HG02938 (cell line): Measurements from ENCODE around the gene CCDC158.
"Not testable (repeated sequence)": the region's sequence is repeated elsewhere in the genome, so short reads cannot be mapped to it uniquely, and the experiment has no call there.

Experiments used
- ATAC-seq: cut with Tn5 transposase; IDR thresholded peaks from one replicate; pipeline ENCODE4 v1.9.1; 2021; ENCODE audit warnings: mild to moderate bottlenecking, moderate library complexity; ENCODE audit not compliant: unreplicated experiment

CCDC158 gene

DNA sequence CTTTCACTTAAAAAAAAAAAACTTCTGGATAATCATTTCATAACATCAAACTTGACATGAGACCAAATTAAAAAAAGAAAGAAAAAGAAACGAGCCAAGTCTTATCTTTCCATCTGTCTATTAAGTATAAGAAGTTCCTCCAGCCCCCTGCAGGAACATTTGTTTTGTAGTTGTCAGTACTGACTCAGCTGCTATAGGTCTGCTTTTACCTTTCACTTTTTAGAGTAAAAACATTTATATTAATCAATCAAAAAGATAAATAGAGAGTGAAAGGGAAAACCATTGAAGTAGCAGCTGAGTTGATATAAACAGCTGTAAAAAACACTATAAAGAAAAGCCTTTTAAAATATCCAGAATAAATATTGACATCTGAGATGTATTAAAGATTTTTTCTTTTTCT lies 46.1 kb downstream of the CCDC158 start:
- ATAC-seq, result no peak

GRCh38 chr4:76373919-76374552 lies 46.9 kb downstream of the CCDC158 start:
- no peak for ATAC-seq

DNA sequence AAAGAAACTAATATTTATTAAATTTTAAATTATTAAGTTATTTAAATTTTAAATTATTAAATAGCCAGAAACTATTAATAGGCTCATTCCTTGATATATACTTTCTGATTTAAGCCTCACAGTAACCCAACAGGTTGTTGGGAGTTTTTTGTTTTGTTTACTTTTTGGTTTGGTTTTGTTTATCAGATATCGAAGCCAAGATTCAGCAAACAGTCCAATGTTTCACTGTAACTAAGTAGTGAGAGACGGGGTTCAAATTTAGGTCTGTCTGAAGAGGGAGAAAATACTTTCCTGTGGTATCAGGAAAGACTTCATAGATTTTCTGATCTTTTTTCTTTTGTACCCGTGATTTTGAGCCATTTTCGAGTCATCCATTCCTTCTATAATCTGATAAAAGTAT lies 54.2 kb downstream of the CCDC158 start:
- ATAC-seq, result no peak

DNA sequence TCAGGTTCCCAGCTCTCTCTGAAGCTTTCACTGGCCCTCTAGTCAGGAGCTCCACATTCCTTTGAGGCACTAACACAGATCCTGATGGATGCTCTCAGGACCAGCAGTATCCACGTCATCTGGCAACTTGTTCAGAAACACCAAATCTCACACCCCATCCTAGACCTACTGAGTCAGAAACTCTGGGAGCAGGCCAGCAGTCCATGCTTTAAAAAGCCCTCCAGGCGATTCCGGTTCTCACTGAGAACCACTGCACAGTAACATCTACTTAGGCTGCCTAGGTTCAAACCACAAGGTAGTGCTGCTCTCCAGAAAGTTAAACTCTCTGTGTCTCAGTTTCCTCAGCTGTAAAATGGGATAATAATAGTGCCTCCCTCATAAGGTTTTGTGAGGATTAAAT lies 55.3 kb downstream of the CCDC158 start:
- ATAC-seq, result no peak

- ATAC-seq, result no peak
Observed at GRCh38 chr4:76364763-76365162, 56.2 kb downstream of the CCDC158 start.

DNA sequence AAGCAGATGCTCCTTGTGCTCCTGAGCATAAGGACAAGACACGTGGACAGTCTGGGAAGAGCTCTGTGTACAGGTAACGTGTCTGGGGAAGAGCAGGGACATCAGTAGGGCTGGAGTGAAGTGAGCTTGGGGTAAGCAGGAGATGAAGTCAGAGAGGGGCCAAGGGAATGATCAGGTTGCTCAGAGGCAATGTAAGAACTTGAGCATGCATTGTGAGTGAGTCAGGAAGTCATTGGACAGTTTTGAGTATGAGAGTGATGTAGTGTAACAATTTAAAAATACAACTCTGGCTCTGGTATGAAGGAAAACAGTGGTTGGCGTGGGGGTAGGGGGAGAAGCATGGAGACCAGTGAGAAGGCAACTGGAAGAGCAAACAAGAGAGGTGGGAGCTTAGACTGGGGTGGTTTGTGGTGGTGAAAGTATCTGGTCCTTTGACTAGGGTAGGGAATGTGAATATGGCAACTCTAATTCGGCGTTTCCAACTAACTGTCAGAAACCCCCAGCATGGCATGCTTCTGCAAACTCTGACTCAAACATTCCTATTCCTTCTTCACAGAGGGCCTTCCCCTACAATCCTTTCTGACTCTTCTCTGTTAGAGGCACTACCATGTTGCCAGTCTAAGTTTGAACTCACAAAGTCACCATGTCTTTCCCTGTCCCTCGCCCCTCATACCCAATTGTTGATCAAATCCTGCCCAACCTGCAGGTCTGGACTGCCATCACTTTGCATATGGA lies 57.2 kb downstream of the CCDC158 start:
- no peak for ATAC-seq

- no peak for ATAC-seq
Observed at GRCh38 chr4:76361689-76362412, 59.1 kb downstream of the CCDC158 start.

- ATAC-seq, result not testable (repeated sequence)
Observed at GRCh38 chr4:76359881-76360466, 61.0 kb downstream of the CCDC158 start.

DNA sequence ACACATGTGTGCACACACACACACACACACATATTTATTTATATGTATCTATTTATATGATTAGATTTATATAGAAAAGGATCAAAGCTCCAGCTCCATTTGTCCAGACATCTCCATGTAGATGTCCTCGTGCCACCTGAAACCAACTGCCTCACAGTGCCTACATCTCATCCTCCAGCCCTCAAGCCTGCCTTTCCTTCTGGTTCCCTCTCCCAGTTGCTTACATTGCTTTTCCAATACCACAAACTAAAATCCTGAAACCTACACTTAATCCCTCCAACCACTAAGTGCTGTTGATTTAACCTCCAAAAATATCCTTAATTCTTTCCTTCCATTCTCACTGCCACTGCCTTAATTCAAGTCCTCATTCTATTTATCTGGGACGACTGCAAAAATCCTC lies 63.0 kb downstream of the CCDC158 start:
- no peak for ATAC-seq

GRCh38 chr4:76354517-76355473 lies 66.1 kb downstream of the CCDC158 start:
- ATAC-seq, result no peak

GRCh38 chr4:76342803-76343202 lies 78.1 kb downstream of the CCDC158 start:
- ATAC-seq, result no peak

DNA sequence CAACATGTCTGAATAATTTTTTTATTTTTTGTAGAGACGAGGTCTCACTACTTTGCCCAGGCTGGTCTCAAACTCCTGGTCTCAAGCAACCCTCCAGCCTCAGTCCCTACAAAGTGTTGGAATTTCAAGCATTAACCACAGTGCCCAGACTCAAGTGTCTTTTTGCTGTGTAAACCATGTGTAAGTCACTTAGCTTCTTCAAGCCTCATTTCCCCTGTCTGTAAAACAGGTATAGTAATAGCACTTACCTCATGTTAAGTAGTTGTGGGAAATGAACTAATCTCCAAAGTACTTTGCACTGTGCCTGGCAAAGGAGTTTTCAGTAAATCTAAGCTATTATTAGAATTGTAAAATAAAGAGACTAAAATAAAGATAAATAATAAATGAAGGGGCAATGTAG lies 78.8 kb downstream of the CCDC158 start:
- ATAC-seq, result no peak

GRCh38 chr4:76341063-76341462 lies 79.9 kb downstream of the CCDC158 start:
- no peak for ATAC-seq

- no peak for ATAC-seq
Observed at GRCh38 chr4:76339364-76339763, 81.6 kb downstream of the CCDC158 start.

DNA sequence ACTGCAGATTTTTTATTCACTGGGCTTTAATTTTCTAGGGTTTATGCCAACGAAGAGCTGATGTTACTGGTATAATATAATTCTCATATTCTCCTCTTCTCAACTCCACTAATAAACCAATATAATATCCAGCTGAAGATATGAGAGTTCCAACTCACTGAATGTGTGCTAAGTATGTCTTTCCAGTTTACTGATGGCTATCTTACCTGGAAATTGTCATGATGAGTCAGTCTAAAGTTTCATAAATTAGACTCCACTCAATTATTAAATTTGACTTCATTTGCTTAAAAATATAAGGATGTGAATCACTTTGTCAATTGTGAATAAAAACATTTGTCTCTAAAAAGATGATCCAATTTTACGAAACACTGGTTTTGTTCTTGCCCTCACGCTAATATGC lies 86.1 kb downstream of the CCDC158 start:
- no peak for ATAC-seq

DNA sequence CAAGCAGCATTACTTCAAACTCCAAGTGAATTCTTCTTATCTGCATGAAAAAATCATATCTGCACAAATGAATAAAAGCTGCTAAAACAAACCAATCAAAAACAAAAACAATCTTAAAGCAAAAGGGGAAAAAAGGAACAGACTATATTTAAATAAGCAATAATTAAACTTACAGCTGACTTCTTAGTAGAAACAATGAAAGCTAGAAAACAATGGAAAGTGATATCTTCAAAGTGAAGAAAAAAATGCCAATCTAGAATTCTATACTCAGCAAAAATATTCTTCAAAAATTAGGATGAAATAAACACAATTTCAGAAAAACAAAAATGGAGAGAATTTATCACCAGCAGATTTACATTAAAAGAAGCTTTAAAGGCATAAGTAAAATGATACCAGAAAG lies 94.4 kb downstream of the CCDC158 start:
- no peak for ATAC-seq

DNA sequence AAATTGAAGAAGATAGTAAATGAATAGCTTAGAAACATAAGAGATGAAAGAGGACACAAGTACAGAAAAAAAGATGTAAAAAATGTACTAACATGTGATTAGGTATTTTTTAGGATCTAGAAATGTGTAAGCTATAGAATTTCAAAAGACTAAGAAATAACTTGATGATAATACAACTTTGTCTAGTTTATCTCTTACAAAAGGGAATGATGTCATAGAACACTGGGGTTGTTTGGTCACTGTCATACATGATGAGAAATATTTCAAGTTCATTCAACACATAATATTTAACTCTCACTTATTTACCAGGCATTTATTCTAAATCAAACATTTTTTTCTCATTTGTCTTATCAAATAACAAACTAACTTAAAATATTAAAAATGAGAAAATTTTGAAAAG lies 95.9 kb downstream of the CCDC158 start:
- ATAC-seq, result no peak

DNA sequence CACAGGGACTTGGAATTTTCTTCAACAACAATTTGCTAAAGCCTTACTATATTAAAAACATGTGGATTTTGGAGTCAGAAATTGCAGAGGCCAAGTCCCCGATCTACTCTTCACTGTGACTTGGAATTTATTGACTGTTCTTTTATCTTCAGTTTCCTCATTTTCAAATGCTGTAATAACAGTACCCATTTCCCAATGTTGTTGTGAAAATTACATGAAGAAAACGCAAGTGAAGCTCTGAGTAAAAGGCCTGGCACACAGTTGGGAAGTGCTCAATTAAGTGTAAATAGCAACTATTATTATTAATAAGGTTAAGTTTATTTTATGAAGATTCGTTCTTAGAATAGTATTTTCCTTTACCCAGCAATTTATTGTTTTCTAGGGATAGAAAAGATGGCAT lies 98.7 kb downstream of the CCDC158 start:
- no peak for ATAC-seq

- ATAC-seq, result no peak
Observed at GRCh38 chr4:76316131-76316530, 104.8 kb downstream of the CCDC158 start.

DNA sequence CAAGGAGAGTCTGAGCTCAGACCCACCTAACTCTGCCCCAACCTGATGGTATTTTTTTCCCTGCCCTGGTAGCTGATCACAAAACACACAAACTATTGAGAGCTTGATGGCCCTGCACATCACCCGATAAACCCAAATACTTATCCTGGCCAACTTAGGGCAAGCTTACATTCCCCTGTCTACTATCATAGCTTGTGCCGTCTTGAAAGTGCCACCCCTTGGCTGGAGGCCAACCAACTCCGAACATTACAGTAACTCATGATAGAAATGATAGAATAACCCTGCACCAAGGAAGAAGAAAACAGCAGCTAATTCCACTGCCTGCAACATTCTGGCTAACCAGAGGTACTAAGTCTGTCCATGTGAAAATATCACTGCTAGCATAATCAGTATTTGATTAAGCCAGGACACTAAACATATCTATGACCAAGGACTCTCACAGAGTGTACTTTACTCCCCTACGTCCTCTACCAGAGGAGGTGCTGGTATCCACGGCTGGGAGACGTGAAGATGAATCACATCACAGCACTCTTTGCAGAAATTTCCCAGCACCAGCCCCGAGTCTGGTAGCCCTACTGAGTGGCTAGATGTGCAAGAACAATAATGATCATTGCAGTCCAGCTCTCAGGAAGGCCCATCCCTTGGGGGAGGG lies 105.5 kb downstream of the CCDC158 start:
- no peak for ATAC-seq
